GM18511 (cell line): ENCODE measurements around the gene CTH.
"Not testable (repeated sequence)": the region's sequence is repeated elsewhere in the genome, so short reads cannot be mapped to it uniquely, and the experiment has no call there.

Experiments
- ATAC-seq: cut with Tn5 transposase; IDR thresholded peaks from one replicate; pipeline ENCODE4 v1.9.1; 2021; ENCODE audit warnings: mild to moderate bottlenecking, moderate library complexity; ENCODE audit not compliant: unreplicated experiment

CTH gene

DNA sequence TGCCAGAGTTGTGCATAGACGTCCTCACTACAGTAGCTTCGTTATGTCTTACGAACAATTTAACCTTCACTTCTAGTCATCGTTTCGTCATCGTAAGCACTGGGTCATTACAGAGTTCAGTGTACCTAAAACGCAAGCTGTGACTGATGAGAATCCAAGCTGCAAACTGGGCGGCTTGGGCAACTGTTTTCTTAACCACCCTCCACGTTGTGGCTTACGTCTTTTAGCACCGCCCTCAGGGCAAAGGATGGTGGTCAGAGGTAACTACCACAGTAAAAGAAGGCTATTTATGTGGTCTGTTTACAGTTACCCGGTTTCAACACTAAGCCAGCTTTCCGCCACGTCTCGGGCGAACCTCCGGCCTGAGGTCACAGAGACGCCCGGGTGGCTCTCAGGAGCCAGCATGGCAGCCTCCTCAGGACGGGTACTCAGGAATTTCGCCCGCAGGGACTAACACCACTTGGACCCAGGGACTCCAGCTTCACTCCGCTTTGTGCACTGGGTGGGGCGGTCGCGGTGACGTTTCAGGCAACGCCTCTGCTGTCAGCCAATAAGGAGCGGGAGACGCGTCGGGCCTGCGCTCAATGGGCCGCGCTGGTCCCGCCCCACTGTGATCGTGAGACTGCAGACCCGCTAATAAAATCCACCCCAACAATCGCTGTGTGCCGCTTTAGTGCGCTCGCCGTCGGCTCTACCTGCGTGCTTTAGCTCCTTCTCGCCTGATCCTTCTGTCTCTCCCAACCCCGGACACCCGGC, at the start of gene CTH:
CTH (plus strand) TSS at position 665 of the 756 bp plus-strand sequence. CDS start 148 bp downstream, outside the sequence.
- peak; percentile 97 for ATAC-seq

DNA sequence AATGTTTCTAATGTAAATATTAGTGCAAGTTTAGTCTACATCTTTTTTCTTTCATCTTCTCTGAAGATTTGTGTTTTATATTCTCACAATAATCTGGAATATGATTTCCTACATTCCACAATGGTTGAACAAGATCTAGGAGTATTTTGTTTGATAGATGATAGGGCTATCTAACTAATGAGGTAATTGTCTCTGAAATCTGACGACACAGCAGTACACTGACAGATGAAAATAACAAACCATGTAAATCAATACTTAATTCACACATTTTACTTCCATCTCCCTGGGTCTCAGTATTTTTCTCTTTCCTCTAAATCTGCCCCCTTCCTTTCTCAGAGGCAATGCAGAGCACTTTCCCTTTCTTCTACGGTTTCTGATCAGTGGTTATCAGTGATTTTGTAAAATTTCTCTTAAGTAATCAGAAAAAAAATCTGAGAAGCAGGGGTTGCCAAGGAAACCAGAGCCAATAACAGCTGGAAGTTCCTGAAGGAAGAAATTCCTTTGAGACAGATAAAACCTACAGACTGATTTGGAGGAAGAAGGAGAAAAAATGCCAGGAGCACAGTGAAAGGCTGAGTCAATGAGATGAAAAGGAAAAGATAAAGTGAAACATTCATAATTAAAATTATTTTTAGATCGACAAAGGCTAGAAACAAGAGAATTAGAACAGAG, 49.2 kb upstream of the CTH start:
- no peak for ATAC-seq

DNA sequence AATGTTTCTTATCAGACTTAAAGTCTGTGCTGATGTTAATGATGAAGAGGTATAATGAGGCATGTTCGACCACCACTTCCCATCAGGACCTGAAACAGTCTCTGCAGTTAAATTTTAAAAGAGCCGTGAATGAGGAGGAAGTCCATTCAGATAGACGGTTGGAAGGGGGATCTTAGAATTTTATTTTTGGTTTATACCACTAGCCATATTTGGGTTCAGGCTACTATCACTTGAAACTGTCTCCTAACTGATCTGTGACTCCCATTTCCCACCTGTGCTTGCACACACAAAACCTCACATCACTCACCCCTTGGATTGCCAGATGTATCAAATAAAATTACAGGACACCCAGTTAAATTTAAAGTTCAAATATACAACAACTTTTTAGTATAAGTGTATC, 46.6 kb upstream of the CTH start:
- ATAC-seq = no peak

DNA sequence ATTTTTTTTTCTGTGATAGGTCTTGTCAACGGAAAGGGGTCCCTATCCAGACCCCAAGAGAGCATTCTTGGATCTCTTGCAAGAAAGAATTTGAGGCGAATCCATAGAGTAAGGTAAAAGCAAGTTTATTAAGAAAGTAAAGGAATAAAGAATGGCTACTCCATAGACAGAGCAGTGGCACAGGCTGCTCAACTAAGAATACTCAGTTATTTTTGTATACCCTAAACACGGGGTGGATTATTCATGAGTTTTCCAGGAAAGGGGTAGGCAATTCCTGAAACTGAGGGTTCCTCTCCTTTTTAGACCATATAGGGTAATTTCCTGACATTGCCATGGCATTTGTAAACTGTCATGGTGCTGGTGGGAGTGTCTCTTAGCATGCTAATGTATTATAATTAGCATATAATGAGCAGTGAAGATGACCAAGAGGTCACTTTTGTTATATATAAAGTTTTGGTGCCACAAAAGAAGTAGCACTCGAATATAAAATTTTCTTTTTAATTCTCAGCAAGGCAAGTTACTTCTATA, 44.6 kb upstream of the CTH start:
- ATAC-seq = not testable (repeated sequence)

DNA sequence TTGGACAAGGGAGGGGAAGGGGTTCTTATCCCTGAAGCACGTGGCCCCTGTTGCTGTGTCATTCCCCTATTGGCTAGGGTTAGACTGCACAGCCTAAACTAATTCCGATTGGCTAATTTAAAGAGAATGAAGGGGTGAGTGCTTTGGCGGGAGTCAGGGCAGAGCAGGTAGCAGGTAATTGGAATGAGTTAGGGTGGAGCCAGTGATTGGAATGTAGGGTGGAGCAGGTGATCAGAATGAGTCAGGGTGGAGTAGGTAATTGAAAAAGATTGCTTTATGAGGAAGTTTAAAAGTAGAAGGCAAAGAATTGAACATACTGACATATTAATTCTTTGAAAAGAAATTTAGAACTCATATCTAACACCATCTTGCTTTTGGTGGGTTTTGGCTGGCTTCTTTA, 44.1 kb upstream of the CTH start:
- ATAC-seq = not testable (repeated sequence)

DNA sequence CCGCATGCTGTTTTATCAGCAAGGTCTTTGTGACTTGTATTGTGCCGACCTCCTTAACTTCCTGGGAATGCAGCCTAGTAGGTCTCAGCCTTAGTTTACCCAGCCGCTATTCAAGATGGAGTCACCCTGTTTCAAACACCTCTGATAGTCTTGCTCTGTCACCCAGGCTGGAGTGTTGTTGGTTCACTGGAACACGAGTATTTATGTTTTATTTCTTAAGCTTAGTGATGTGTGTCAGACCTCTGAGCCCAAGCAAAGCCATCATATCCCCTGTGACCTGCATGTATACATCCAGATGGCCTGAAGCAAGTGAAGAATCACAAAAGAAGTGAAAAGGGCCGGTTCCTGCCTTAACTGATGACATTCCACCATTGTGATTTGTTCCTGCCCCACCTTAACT, 43.7 kb upstream of the CTH start:
- not testable (repeated sequence) for ATAC-seq

DNA sequence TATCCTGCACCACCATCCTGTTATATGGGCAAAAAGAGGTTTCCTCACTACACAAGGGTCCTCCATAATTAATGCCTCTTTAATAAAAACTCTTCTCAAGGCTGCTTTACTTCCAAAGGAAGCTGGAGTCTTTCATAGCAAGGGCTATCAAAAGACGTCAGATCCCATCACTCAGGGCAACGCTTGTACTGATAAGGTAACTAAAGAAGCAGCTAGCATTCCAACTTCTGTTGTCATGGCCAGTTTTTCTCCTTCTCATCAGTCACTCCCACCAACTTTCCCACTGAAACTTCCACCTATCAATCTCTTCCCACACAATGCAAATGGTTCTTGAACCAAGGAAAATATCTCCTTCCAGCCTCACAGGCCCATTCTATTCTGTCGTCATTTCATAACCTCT, 39.5 kb upstream of the CTH start:
- not testable (repeated sequence) for ATAC-seq

DNA sequence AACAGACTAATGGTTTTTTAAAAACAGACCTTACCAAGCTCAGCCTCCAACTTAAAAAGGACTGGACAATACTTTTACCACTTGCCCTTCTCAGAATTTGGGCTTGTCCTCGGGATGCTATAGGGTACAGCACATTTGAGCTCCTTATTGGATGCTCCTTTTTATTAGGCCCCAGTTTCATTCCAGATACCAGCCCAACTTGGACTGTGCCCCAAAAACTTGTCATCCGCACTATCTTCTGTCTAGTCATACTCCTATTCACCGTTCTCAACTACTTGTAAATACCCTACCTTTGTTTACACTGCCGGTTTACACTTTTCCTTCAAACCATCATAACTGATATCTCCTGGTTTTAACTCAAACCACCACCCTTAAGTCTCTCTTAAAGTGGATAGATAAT, 38.6 kb upstream of the CTH start:
- no peak for ATAC-seq

DNA sequence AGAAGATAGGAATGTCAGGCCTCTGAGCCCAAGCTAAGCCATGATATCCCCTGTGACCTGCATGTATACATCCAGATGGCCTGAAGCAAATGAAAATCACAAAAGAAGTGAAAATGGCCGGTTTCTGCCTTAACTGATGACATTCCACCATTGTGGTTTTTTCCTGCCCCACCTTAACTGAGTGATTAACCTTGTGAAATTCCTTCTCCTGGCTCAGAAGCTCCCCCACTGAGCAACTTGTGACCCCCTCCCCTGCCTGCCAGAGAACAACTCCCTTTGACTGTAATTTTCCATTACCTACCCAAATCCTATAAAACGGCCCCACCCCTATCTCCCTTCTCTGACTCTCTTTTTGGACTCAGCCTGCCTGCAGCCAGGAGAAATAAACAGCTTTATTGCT, 37.5 kb upstream of the CTH start:
- ATAC-seq = not testable (repeated sequence)

DNA sequence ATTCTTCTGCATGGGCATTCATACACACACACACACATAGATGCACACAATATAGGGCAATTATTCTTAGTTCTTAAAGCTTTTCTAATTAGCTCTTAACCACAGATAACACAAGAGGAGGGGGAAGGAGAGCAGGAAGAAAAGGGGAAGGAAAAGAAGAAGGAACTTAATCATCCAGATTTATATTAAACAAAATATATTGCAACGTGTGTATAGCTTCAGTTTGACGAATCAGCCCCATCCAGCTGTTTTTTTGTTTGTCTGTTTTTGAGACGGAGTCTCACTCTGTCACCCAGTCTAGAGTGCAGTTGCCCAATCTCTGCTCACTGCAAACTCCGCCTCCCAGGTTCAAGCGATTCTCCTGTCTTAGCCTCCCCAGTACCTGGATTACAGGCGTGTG, 34.9 kb upstream of the CTH start:
- no peak for ATAC-seq

DNA sequence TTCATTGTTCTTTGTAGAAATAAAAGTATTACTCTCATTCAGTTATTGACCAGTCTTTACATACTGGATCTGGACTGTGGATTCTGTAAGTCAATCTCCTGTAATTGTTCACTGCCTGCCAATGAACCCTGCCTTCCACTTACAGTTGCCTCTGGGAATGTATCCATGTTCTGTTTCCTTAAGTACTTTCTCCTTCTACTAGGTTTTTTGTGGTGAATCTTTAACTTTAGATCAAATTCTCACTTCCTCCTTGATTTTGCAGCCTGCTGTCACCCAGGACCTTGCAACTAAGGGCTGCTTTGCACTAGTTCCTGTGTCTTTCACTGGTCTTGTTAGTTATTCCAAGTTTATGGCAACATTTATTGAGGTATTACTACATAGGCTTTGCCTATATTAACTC, 28.4 kb upstream of the CTH start:
- peak; percentile 96 for ATAC-seq

DNA sequence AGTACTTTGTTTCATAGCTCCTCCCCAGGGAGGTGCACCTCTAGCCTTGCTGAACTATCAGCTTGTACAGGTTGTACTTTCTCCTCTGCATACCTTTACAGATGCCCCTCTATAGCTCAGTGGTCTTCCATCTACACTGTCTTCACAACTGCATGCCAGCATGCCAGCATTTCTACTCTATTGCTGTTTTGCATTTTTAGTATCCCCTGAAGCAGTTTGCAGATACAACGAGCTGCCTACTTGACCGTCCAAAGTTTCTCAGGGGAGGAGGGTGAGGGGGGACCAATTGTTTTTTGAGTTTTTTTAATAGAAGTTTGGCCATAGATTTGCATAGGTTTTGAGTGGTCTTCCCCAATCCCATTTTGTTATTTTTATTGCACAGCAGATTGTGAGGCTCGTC, 27.6 kb upstream of the CTH start:
- ATAC-seq = peak; percentile 7

DNA sequence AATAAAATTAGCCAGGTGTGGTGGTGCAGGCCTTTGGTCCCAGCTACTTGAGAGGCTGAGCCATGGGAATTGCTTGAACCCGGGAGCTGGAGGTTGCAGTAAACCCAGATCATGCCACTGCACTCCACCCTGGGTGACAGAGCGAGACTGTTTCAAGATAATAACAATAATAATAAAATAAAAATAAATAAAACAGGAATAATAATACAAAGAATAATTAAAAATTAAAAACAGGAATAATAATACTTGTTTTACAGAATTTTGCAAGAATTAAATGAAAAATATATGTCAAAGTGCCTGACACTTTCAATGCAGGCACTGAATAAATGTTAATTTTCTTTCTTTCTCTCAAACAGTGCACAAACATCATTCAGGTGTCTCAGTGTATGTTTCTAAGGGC, 26.5 kb upstream of the CTH start:
- no peak for ATAC-seq

DNA sequence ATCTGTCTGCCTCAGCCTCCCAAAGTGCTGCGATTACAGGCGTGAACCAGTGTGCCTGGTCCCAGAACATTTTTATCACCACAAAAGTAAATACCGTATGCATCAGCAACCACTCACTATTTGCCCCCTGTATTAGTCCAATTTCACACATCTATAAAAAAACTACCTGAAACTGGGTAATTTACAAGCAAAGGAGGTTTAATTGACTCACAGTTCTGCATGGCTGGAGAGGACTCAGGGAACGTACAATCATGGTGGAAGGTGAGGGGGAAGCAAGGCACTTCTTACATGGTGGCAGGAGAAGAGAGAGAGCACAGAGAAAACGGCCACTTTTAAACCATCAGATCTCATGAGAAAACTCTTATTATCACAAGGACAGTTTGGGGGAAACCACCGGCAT, 25.6 kb upstream of the CTH start:
- ATAC-seq = no peak

DNA sequence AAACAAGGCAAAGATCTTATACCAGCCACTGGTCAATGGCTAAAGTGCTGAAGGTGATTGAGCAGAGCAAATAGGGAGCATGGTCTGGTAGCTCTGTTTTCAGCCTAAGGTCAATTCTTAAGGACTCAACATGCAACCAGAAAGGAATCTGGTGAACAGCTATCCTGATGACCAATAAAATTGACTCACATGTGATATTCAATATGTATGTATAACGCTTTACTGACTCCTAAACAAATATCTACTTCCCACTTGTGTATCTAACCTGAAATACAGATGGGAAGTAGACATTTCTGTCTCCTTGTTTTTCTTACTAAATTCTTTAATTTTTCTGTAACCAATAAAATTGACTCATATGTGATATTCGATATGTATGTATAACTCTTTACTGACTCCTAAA, 24.9 kb upstream of the CTH start:
- no peak for ATAC-seq

DNA sequence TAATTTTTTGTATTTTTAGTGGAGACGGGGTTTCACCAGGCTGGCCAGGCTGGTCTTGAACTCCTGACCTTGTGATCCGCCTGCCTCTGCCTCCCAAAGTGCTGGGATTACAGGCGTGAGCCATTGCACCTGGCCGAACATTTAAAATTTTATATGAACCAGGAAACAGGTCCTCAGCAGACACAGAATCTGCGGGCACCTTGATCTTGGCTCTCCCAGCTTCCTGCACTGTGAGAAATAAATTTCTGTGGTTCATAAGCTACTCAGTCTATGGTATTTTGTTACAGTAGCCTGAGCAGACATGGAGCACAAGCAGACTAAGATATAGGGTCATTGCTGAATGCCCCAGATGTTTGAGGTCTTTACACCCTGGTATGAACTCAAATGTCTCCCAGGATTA, 23.6 kb upstream of the CTH start:
- no peak for ATAC-seq

DNA sequence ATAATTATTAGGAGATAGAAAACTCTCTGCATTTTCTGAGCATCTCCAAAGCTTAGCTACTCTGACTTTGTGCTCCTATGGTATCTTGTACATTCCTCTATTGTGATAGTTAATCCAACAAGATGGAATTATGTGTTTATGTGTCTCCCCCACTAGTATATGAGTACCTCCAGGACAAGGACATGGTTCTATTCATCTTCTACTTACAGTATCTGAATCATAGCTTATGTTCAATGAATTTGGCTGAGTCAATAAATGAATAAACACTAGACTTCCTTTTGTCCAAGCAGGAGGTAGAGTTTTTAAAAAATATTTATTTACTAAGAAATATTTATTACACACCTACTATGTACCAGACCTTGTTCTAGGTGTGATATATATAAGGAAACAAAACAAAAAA, 18.4 kb upstream of the CTH start:
- no peak for ATAC-seq

DNA sequence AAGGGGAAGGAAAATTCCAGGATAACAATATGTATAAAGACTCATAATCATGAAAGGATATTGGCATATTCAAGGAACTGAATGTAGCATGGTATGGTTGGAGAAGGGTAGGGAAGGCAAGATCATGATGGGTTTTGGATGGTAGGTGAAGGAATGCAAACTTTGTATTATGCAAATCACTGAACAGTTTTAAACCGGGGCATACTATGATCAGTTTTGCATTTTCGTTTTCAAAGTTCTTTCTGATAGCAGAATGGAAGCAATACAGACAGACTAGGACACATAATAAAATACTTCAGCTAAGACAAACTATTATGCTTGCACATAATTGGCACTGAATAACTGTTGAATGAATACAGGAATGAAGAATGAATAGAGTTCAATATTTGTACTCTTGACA, 14.5 kb upstream of the CTH start:
- ATAC-seq = no peak

DNA sequence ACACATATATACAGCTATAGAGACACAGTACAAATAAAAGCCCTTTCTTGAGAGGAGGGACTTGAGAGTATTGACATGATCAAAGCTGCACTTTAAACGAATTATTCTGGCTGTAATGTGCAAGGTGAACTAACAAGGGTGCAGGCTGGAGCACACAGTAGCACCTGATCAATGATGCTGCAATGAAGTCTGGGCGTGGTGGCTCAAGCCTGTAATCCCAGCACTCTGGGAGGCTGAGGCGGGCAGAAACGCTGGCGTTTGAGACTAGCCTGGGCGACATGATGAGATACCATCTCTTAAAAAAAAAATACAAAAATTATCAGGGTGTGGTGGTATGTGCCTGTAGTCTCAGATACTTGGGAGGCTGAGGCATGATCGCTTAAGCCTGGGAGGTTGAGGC, 14.1 kb upstream of the CTH start:
- no peak for ATAC-seq

DNA sequence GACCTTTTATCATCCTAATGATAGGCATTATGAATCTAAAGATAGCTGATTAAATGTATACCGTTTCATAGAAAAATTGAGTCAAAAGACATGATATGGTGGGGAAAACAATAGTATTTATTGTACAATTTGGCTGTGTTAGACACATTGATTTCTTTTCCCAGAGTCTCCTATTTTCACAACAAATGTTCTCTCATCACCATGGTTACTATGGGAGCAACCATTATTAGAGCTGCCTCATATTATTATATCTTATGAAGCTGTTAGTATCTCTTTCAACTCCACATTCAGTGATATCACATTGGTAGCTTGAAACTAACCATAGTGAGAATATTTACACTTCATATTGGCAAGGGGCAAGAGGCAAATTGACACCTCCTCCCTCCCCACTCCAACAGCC, 10.7 kb upstream of the CTH start:
- no peak for ATAC-seq

DNA sequence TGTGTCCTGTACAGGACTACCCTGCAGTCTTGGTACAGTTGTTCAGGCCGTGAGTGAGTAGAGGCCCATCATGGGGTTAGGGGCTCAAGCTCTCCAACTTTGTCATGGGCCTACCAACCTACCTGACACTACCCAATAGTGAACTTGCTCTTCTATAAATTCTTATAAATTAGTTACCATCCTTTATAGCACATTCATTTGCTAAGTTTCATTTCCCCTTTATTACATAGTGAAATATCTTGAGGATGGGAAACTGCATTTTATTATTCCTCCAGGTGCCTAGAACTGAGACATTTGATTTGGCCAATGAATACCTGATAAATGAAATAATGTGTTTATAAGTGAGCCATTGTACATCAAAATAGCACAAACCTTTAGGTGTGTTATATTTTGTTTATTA, 9.1 kb upstream of the CTH start:
- ATAC-seq = peak; percentile 64

DNA sequence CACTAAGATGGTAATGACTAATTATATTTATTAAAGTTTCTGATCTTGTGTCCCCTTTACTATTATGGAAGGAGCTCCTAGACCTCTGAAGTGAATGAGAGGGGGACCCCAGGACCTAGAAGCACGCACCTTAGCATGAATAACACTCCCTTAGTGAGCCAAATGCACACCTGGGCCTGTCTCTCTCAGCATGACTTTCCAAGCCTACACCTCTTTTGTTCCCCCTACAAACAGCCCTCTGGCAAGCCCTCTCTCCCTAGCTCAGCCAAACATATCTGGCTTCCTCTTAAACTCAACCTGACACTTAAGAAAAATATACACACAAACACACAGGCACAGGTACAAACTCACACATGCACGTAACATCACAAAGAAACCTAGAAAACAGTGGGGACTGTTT, 7.3 kb upstream of the CTH start:
- no peak for ATAC-seq
